Astrocyte (in vitro differentiated cells and primary cell): Measurements from ENCODE around the gene RBM20. TPM values are rescaled to one million over a fixed set of nuclear protein-coding genes. Genes with fewer than 3 reads are reported as not detected.

ENCODE experiments used
- DNase-seq: peaks from one replicate; pipeline ENCODE4 v3.0.0-alpha.2; 2010; ENCODE audit warnings: low read depth
- FAIRE-seq: peaks from 2 replicates; lab custom pipeline; 2011; peaks lifted over from hg19 to GRCh38; lab: Jason Lieb, UNC
- H2AFZ ChIP-seq: 2 replicates; pipeline ENCODE4 v1.6.0; 2012; ENCODE audit warnings: low read depth, low read length, inconsistent platforms
- H3K27ac ChIP-seq: 2 replicates; pipeline ENCODE4 v1.5.1; 2011; ENCODE audit warnings: low read depth, low read length, inconsistent platforms
- H3K27me3 ChIP-seq: 2 replicates; pipeline ENCODE4 v1.6.0; 2011; ENCODE audit warnings: low read length, inconsistent platforms; ENCODE audit not compliant: insufficient read depth
- H3K36me3 ChIP-seq: 2 replicates; pipeline ENCODE4 v1.5.1; 2011; ENCODE audit warnings: low read length, inconsistent platforms; ENCODE audit not compliant: insufficient read depth
- H3K4me1 ChIP-seq: 2 replicates; pipeline ENCODE4 v1.5.1; 2011; ENCODE audit warnings: low read length, inconsistent platforms; ENCODE audit not compliant: insufficient read depth
- H3K4me2 ChIP-seq: 2 replicates; pipeline ENCODE4 v1.6.0; 2012; ENCODE audit warnings: low read length, inconsistent platforms
- H3K4me3 ChIP-seq: 2 replicates; pipeline ENCODE4 v1.5.1; 2011; ENCODE audit warnings: low read depth, mild to moderate bottlenecking, low read length, inconsistent platforms; ENCODE audit not compliant: insufficient read depth
- H3K79me2 ChIP-seq: 2 replicates; pipeline ENCODE4 v1.6.0; 2012; ENCODE audit warnings: mild to moderate bottlenecking, low read length, inconsistent platforms; ENCODE audit not compliant: insufficient read depth
- H3K9ac ChIP-seq: 2 replicates; pipeline ENCODE4 v1.6.0; 2012; ENCODE audit warnings: mild to moderate bottlenecking, low read length, inconsistent platforms
- H3K9me3 ChIP-seq: 2 replicates; pipeline ENCODE4 v1.5.1; 2012; ENCODE audit warnings: low read depth, mild to moderate bottlenecking, low read length, inconsistent platforms; ENCODE audit not compliant: insufficient read depth
- H4K20me1 ChIP-seq: 2 replicates; pipeline ENCODE4 v1.6.0; 2012; ENCODE audit warnings: low read length, inconsistent platforms; ENCODE audit not compliant: insufficient read depth
- H3K27ac Mint-ChIP-seq: one replicate; pipeline ENCODE4 v1.8.0; 2021; ENCODE audit warnings: mild to moderate bottlenecking, mixed read lengths; ENCODE audit not compliant: unreplicated experiment
- H3K27me3 Mint-ChIP-seq: one replicate; pipeline ENCODE4 v1.8.0; 2021; ENCODE audit warnings: low read depth, mixed read lengths; ENCODE audit not compliant: unreplicated experiment
- H3K36me3 Mint-ChIP-seq: one replicate; pipeline ENCODE4 v1.8.0; 2021; ENCODE audit warnings: low read depth, mixed read lengths; ENCODE audit not compliant: unreplicated experiment
- H3K4me1 Mint-ChIP-seq: one replicate; pipeline ENCODE4 v1.8.0; 2021; ENCODE audit warnings: low read depth, mixed read lengths; ENCODE audit not compliant: unreplicated experiment
- H3K4me3 Mint-ChIP-seq: one replicate; pipeline ENCODE4 v1.8.0; 2021; ENCODE audit warnings: mild to moderate bottlenecking, moderate library complexity, mixed read lengths; ENCODE audit not compliant: unreplicated experiment
- H3K9me3 Mint-ChIP-seq: one replicate; pipeline ENCODE4 v1.8.0; 2021; ENCODE audit warnings: mild to moderate bottlenecking, mixed read lengths; ENCODE audit not compliant: unreplicated experiment
- EZH2 ChIP-seq: IDR thresholded peaks from 2 replicates; pipeline ENCODE4 v1.6.1; 2012; ENCODE audit warnings: mild to moderate bottlenecking, low read length, inconsistent platforms; ENCODE audit not compliant: insufficient read depth
- total RNA-seq: library from RNA; stranded (reverse); gene quantifications from 2 replicates; pipeline ENCODE4 v1.2.1, GENCODE V29; 2021
- TF ChIP-seq, protein P1 (sequence below): IDR thresholded peaks from 2 replicates; pipeline ENCODE4 v1.5.1; 2011; ENCODE audit warnings: low read depth, mild to moderate bottlenecking, inconsistent platforms, low read length, moderate library complexity; ENCODE audit not compliant: insufficient read depth

Gene RBM20
- total RNA-seq, 1 donor from 2014 or later, result 1.5 TPM

DNA sequence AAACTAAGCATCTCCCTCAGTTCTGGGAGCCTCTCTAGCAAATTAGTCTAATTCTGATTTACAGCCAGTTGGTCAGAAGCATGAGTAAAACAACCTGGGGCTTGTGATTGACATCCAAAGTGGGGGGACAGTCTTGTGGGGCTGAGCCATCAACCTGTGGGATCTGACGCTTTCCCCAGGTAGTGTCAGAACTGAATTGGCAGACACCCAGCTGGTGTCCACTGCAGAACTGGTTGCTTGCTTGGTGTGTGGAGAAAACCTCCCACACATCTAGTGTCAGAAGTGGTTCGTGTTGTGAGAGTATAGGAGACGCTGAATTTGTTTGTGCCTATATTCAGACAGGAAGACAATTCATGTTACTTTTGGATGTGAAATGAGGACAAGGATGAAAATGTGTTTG, 135.4 kb downstream of the RBM20 start:
- FAIRE-seq (no peak), DNase-seq (no peak)
- Histone ChIP-seq H3K36me3 (no peaks in the 10 kb centered on the region), H3K9me3 (no peaks in the 10 kb centered on the region), H2AFZ (no peak overlapping the region), H3K4me2 (no peak overlapping the region), H3K27me3 (no peaks in the 10 kb centered on the region), H3K27ac (no peak overlapping the region), H3K9ac (no peak overlapping the region), H4K20me1 (no peaks in the 10 kb centered on the region), H3K4me3 (no peak overlapping the region), H3K4me1 (peaks cover 2% of the 10 kb centered on the region), H3K79me2 (no peaks in the 10 kb centered on the region)
- H3K4me1 Mint-ChIP-seq, result peaks cover 10% of the 10 kb centered on the region
- H3K36me3 Mint-ChIP-seq, result no peaks in the 10 kb centered on the region
- H3K9me3 Mint-ChIP-seq, result peaks cover under 1% of the 10 kb centered on the region
- TF ChIP-seq, protein P1, sequence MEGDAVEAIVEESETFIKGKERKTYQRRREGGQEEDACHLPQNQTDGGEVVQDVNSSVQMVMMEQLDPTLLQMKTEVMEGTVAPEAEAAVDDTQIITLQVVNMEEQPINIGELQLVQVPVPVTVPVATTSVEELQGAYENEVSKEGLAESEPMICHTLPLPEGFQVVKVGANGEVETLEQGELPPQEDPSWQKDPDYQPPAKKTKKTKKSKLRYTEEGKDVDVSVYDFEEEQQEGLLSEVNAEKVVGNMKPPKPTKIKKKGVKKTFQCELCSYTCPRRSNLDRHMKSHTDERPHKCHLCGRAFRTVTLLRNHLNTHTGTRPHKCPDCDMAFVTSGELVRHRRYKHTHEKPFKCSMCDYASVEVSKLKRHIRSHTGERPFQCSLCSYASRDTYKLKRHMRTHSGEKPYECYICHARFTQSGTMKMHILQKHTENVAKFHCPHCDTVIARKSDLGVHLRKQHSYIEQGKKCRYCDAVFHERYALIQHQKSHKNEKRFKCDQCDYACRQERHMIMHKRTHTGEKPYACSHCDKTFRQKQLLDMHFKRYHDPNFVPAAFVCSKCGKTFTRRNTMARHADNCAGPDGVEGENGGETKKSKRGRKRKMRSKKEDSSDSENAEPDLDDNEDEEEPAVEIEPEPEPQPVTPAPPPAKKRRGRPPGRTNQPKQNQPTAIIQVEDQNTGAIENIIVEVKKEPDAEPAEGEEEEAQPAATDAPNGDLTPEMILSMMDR, result no peak
- no peak for TF ChIP-seq EZH2
- H3K27me3 Mint-ChIP-seq, result peaks cover 2% of the 10 kb centered on the region
- H3K4me3 Mint-ChIP-seq, result no peak overlapping the region
- H3K27ac Mint-ChIP-seq, result no peak overlapping the region

DNA sequence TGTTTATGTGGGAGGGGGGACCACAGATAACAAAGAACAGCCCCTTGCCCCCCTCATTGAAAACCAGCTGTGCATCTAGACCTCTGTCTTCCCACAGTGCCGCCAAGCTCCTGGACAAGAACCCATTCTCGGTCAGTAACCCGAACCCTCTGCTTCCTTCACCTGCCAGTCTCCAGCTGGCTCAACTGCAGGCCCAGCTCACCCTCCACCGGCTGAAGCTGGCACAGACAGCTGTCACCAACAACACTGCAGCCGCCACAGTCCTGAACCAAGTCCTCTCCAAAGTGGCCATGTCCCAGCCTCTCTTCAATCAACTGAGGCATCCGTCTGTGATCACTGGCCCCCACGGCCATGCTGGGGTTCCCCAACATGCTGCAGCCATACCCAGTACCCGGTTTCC, 136.6 kb downstream of the RBM20 start:
- no peaks in the 10 kb centered on the region for H4K20me1 ChIP-seq
- H3K27me3 ChIP-seq, result no peaks in the 10 kb centered on the region
- no peaks in the 10 kb centered on the region for H3K79me2 ChIP-seq
- H3K4me1 ChIP-seq, result no peaks in the 10 kb centered on the region
- H2AFZ ChIP-seq, result no peak overlapping the region
- H3K36me3 ChIP-seq, result no peaks in the 10 kb centered on the region
- no peaks in the 10 kb centered on the region for H3K36me3 Mint-ChIP-seq
- no peak overlapping the region for H3K9ac ChIP-seq
- no peak overlapping the region for H3K27ac Mint-ChIP-seq
- no peak overlapping the region for H3K4me3 Mint-ChIP-seq
- H3K4me2 ChIP-seq, result no peak overlapping the region
- H3K27ac ChIP-seq, result no peak overlapping the region
- H3K9me3 ChIP-seq, result no peaks in the 10 kb centered on the region
- no peak overlapping the region for H3K4me3 ChIP-seq
- H3K27me3 Mint-ChIP-seq, result peaks cover 2% of the 10 kb centered on the region
- no peak for FAIRE-seq
- H3K9me3 Mint-ChIP-seq, result no peaks in the 10 kb centered on the region
- DNase-seq, result no peak
- TF ChIP-seq, protein P1, result no peak
- TF ChIP-seq EZH2, result no peak
- peaks cover 4% of the 10 kb centered on the region for H3K4me1 Mint-ChIP-seq

DNA sequence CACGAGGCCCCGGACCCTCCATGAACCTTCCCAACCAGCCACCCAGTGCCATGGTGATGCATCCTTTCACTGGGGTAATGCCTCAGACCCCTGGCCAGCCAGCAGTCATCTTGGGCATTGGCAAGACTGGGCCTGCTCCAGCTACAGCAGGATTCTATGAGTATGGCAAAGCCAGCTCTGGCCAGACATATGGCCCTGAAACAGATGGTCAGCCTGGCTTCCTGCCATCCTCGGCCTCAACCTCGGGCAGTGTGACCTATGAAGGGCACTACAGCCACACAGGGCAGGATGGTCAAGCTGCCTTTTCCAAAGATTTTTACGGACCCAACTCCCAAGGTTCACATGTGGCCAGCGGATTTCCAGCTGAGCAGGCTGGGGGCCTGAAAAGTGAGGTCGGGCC, 137.0 kb downstream of the RBM20 start:
- Histone ChIP-seq H4K20me1 (no peaks in the 10 kb centered on the region), H3K27ac (no peak overlapping the region), H2AFZ (no peak overlapping the region), H3K36me3 (no peaks in the 10 kb centered on the region), H3K4me3 (no peak overlapping the region), H3K4me1 (no peaks in the 10 kb centered on the region), H3K79me2 (no peaks in the 10 kb centered on the region), H3K27me3 (no peaks in the 10 kb centered on the region), H3K4me2 (no peak overlapping the region), H3K9ac (no peak overlapping the region), H3K9me3 (no peaks in the 10 kb centered on the region)
- H3K27me3 Mint-ChIP-seq, result peaks cover 2% of the 10 kb centered on the region
- no peak overlapping the region for H3K4me3 Mint-ChIP-seq
- no peak for FAIRE-seq
- TF ChIP-seq, protein P1, result no peak
- no peak for TF ChIP-seq EZH2
- H3K36me3 Mint-ChIP-seq, result no peaks in the 10 kb centered on the region
- H3K4me1 Mint-ChIP-seq, result peaks cover 8% of the 10 kb centered on the region
- no peak overlapping the region for H3K27ac Mint-ChIP-seq
- H3K9me3 Mint-ChIP-seq, result no peaks in the 10 kb centered on the region
- no peak for DNase-seq
